GM19455 (cell line): ENCODE data around the gene PRKAG3.
"Not testable (repeated sequence)": the region's sequence is repeated elsewhere in the genome, so short reads cannot be mapped to it uniquely, and the experiment has no call there.

Experiments used
- ATAC-seq: cut with Tn5 transposase; IDR thresholded peaks from one replicate; pipeline ENCODE4 v1.9.1; 2021; ENCODE audit not compliant: unreplicated experiment

The PRKAG3 gene

GRCh38 chr2:218785103-218785502 is 46.5 kb downstream of the PRKAG3 start:
- ATAC-seq = no peak

- ATAC-seq = no peak
These were observed 47.9 kb downstream of the PRKAG3 start for GRCh38 chr2:218783688-218784087.

- no peak for ATAC-seq
These were observed 49.1 kb downstream of the PRKAG3 start for GRCh38 chr2:218782528-218782844.

GRCh38 chr2:218781691-218782527 is 49.7 kb downstream of the PRKAG3 start, which contains the start of gene CYP27A1:
CYP27A1 (plus strand) TSS chr2:218782147; CDS start chr2:218782183, 36 bp downstream.
- no peak for ATAC-seq

- ATAC-seq = no peak
These were observed 50.5 kb downstream of the PRKAG3 start for GRCh38 chr2:218780851-218781690.

GRCh38 chr2:218780046-218780445 is 51.6 kb downstream of the PRKAG3 start:
- ATAC-seq = no peak

GRCh38 chr2:218777276-218777990 is 54.2 kb downstream of the PRKAG3 start:
- ATAC-seq = no peak

GRCh38 chr2:218776488-218776887 is 55.1 kb downstream of the PRKAG3 start:
- ATAC-seq = no peak

- ATAC-seq = no peak
These were observed 57.7 kb downstream of the PRKAG3 start for GRCh38 chr2:218773881-218774280.

GRCh38 chr2:218772759-218773158 is 58.8 kb downstream of the PRKAG3 start:
- not testable (repeated sequence) for ATAC-seq
